ENCODE data around the gene PHIP. TPM values are rescaled to one million over a fixed set of nuclear protein-coding genes. Genes with fewer than 3 reads are reported as not detected.

PHIP gene
- total RNA-seq, result 46.0 TPM

GRCh38 chr6:79078075-79078969 is at the start of gene PHIP:
Gene PHIP, minus strand, starts transcription at chr6:79078254. Its CDS starts 186 bp downstream, at chr6:79078068.

Other genes with a start within 250 kb of the PHIP start
- 11.6 TPM for gene IRAK1BP1, start 210.7 kb downstream of the PHIP start, total RNA-seq
- gene HMGN3, start 156.4 kb upstream of the PHIP start, total RNA-seq, result 81.5 TPM